ENCODE data around the gene ID3. TPM values are rescaled to one million over a fixed set of nuclear protein-coding genes. Genes with fewer than 3 reads are reported as not detected.
A peak's percentile ranks its signal among the peaks of the same experiment; 100 is the strongest.

ID3 gene
- total and polyA plus RNA-seq, 9 of the 15 experiments (the other 6 are each of a cell fraction or from before 2014, with no cell fraction given) = 6.8 to 59.8 (median 23.5) TPM

DNA sequence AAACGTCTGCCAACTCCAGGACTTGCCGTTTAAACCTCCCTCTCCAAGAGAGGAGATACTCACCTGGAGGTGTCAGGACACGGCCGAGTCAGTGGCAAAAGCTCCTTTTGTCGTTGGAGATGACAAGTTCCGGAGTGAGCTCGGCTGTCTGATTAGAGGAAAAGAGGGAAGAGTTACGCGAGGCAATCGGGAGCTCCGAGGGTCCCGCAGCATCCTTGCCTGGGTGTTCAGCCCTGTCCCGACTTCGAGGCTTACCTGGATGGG is 497 bp downstream of the ID3 start (continued):
- TF ChIP-seq TCFL5 (CRISPR knock-in tag; conservative IDR thresholded peaks at IDR 0.05) = no peak
- no peak for TF ChIP-seq ZC3H8 (IDR thresholded peaks at IDR 0.05)
- no peak for TF ChIP-seq HDAC2 (IDR thresholded peaks at IDR 0.05)
- no peak for TF ChIP-seq SOX6 (IDR thresholded peaks at IDR 0.05)
- TF ChIP-seq, protein P1, sequence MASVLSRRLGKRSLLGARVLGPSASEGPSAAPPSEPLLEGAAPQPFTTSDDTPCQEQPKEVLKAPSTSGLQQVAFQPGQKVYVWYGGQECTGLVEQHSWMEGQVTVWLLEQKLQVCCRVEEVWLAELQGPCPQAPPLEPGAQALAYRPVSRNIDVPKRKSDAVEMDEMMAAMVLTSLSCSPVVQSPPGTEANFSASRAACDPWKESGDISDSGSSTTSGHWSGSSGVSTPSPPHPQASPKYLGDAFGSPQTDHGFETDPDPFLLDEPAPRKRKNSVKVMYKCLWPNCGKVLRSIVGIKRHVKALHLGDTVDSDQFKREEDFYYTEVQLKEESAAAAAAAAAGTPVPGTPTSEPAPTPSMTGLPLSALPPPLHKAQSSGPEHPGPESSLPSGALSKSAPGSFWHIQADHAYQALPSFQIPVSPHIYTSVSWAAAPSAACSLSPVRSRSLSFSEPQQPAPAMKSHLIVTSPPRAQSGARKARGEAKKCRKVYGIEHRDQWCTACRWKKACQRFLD (CRISPR knock-in tag; IDR thresholded peaks at IDR 0.05) = no peak
- TF ChIP-seq, protein P2, sequence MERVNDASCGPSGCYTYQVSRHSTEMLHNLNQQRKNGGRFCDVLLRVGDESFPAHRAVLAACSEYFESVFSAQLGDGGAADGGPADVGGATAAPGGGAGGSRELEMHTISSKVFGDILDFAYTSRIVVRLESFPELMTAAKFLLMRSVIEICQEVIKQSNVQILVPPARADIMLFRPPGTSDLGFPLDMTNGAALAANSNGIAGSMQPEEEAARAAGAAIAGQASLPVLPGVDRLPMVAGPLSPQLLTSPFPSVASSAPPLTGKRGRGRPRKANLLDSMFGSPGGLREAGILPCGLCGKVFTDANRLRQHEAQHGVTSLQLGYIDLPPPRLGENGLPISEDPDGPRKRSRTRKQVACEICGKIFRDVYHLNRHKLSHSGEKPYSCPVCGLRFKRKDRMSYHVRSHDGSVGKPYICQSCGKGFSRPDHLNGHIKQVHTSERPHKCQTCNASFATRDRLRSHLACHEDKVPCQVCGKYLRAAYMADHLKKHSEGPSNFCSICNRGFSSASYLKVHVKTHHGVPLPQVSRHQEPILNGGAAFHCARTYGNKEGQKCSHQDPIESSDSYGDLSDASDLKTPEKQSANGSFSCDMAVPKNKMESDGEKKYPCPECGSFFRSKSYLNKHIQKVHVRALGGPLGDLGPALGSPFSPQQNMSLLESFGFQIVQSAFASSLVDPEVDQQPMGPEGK (CRISPR knock-in tag; IDR thresholded peaks at IDR 0.05; ENCODE audit: borderline replicate concordance) = no peak
- TF ChIP-seq, protein P3, sequence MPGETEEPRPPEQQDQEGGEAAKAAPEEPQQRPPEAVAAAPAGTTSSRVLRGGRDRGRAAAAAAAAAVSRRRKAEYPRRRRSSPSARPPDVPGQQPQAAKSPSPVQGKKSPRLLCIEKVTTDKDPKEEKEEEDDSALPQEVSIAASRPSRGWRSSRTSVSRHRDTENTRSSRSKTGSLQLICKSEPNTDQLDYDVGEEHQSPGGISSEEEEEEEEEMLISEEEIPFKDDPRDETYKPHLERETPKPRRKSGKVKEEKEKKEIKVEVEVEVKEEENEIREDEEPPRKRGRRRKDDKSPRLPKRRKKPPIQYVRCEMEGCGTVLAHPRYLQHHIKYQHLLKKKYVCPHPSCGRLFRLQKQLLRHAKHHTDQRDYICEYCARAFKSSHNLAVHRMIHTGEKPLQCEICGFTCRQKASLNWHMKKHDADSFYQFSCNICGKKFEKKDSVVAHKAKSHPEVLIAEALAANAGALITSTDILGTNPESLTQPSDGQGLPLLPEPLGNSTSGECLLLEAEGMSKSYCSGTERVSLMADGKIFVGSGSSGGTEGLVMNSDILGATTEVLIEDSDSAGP (CRISPR knock-in tag; IDR thresholded peaks at IDR 0.05) = no peak
- no peak for TF ChIP-seq POLR3G (IDR thresholded peaks at IDR 0.05; ENCODE audit: extremely low read depth, insufficient read length, insufficient replicate concordance)
- TF ChIP-seq NFRKB (IDR thresholded peaks at IDR 0.05; ENCODE audit: low read depth) = peak; percentile 73; the same call in 1 of the 2 replicates
- no peak for TF ChIP-seq SMARCA4 (IDR thresholded peaks at IDR 0.05)
- TF ChIP-seq ZNF77 (CRISPR knock-in tag; IDR thresholded peaks at IDR 0.05) = no peak
- TF ChIP-seq KAT2B (IDR thresholded peaks at IDR 0.05; ENCODE audit: low read depth, low read length) = no peak
- no peak for TF ChIP-seq FOSL1 (tag; conservative IDR thresholded peaks at IDR 0.05)
- TF ChIP-seq ZNF274 (IDR thresholded peaks at IDR 0.05; ENCODE audit: borderline replicate concordance, low read depth, low read length) = no peak
- TF ChIP-seq, protein P4, sequence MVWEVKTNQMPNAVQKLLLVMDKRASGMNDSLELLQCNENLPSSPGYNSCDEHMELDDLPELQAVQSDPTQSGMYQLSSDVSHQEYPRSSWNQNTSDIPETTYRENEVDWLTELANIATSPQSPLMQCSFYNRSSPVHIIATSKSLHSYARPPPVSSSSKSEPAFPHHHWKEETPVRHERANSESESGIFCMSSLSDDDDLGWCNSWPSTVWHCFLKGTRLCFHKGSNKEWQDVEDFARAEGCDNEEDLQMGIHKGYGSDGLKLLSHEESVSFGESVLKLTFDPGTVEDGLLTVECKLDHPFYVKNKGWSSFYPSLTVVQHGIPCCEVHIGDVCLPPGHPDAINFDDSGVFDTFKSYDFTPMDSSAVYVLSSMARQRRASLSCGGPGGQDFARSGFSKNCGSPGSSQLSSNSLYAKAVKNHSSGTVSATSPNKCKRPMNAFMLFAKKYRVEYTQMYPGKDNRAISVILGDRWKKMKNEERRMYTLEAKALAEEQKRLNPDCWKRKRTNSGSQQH (CRISPR knock-in tag; IDR thresholded peaks at IDR 0.05) = no peak
